ENCODE data around the gene KLF18.
"Not testable (repeated sequence)": the region's sequence is repeated elsewhere in the genome, so short reads cannot be mapped to it uniquely, and the experiment has no call there.

KLF18 gene

DNA sequence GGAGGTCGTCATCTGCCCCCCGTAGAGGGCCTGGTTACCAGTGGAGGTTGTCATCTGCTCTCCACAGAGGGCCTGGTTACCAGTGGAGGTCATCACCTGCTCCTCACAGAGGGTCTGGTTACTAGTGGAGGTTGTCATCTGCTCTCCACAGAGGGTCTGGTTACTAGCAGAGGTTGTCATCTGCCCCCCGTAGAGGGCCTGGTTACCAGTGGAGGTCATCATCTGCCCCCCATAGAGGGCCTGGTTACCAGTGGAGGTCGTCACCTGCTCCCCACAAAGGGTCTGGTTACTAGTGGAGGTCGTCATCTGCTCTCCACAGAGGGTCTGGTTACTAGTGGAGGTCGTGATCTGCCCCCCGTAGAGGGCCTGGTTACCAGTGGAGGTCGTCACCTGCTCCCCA, 1.9 kb downstream of the KLF18 start:
- H3K27me3 ChIP-seq (replicated peaks in 2 of 5; ENCODE audit: control insufficient read depth in 4 of 5, insufficient read depth in 5 of 5, low read length in 4 of 5); H3K9me3 ChIP-seq (ENCODE audit: control extremely low read depth in 1 of 5, control insufficient read depth in 4 of 5, insufficient read depth in 2 of 5, low read depth in 1 of 5, low read length in 4 of 5); H3K4me1 ChIP-seq (ENCODE audit: control extremely low read depth in 1 of 4, control insufficient read depth in 4 of 4, insufficient read depth in 4 of 4, low read length in 3 of 4); DNase-seq; CTCF ChIA-PET; H3K4me3 ChIP-seq (ENCODE audit: control insufficient read depth in 1 of 7, extremely low read depth in 1 of 7, insufficient read depth in 4 of 7, low read depth in 2 of 7, low read length in 6 of 7); POLR2A ChIA-PET; H3K27ac ChIP-seq (ENCODE audit: insufficient read depth in 1 of 2, low read depth in 1 of 2, low read length in 2 of 2, poor library complexity in 1 of 2, severe bottlenecking in 2 of 2); H3K36me3 ChIP-seq (ENCODE audit: control insufficient read depth in 4 of 4, insufficient read depth in 4 of 4, low read length in 3 of 4): not testable (repeated sequence)
- no CpG with 5 or more reads among the region's 8 CpGs for WGBS (ENCODE audit: insufficient coverage)

DNA sequence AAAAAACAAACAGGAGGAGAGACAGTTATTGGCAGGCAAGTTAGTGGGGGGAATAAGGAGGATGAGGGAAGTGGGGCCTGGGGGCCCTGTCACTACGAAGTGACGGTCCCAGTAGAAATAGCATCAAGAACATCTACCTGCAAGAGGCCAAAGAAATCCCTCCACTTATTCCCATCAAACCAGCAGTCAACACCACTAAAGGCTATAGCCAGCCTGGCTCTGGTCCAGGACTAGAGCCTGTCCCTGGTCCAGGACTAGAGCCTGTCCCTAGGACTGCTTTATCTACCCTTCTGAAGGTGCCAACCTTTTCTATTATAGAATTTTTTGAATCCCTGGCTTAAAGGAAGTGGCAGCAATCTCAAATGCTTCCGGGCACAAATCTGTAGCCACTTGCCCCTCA, 3.2 kb downstream of the KLF18 start:
- WGBS (ENCODE audit: insufficient coverage) = 88% methylated on average over 2 of the region's 3 CpGs
- POLR2A ChIA-PET = no interaction called here
- Histone ChIP-seq H3K27me3 (replicated peaks in 2 of 5; ENCODE audit: control insufficient read depth in 4 of 5, insufficient read depth in 5 of 5, low read length in 4 of 5) (peaks cover 0 to 2% (median 0%) of the 10 kb centered on the region in 5 experiments), H3K27ac (ENCODE audit: insufficient read depth in 1 of 2, low read depth in 1 of 2, low read length in 2 of 2, poor library complexity in 1 of 2, severe bottlenecking in 2 of 2) (no peak overlapping the region), H3K4me1 (ENCODE audit: control extremely low read depth in 1 of 4, control insufficient read depth in 4 of 4, insufficient read depth in 4 of 4, low read length in 3 of 4) (no peaks in the 10 kb centered on the region), H3K4me3 (ENCODE audit: control insufficient read depth in 1 of 7, extremely low read depth in 1 of 7, insufficient read depth in 4 of 7, low read depth in 2 of 7, low read length in 6 of 7) (no peak overlapping the region), H3K9me3 (ENCODE audit: control extremely low read depth in 1 of 5, control insufficient read depth in 4 of 5, insufficient read depth in 2 of 5, low read depth in 1 of 5, low read length in 4 of 5) (no peaks in the 10 kb centered on the region), H3K36me3 (ENCODE audit: control insufficient read depth in 4 of 4, insufficient read depth in 4 of 4, low read length in 3 of 4) (no peaks in the 10 kb centered on the region)
- no peak for DNase-seq
- CTCF ChIA-PET = no interaction called here

DNA sequence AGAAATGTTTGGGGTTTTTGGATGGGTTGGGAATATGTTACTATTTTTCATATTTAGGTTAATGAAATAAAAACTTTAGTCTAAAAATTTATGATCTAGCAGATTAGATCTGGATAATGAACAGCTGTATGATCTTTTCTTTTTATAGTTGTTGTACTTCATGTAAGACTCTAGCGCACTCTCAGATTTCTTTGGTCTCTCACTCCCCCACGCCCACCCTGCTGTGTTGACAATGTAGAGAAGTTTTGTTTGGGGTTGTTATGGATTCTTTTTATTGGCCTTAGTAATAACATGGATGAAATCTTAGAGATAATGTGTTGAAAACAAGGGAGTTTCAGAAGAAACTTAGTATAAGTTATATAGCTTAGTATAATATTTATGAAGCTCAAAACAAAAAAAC, 5.5 kb downstream of the KLF18 start:
- Histone ChIP-seq H3K27ac (ENCODE audit: insufficient read depth in 1 of 2, low read depth in 1 of 2, low read length in 2 of 2, poor library complexity in 1 of 2, severe bottlenecking in 2 of 2) (no peak overlapping the region), H3K4me3 (ENCODE audit: control insufficient read depth in 1 of 7, extremely low read depth in 1 of 7, insufficient read depth in 4 of 7, low read depth in 2 of 7, low read length in 6 of 7) (no peak overlapping the region), H3K36me3 (ENCODE audit: control insufficient read depth in 4 of 4, insufficient read depth in 4 of 4, low read length in 3 of 4) (no peaks in the 10 kb centered on the region), H3K27me3 (replicated peaks in 2 of 5; ENCODE audit: control insufficient read depth in 4 of 5, insufficient read depth in 5 of 5, low read length in 4 of 5) (peaks cover 0 to 2% (median 0%) of the 10 kb centered on the region in 5 experiments), H3K9me3 (ENCODE audit: control extremely low read depth in 1 of 5, control insufficient read depth in 4 of 5, insufficient read depth in 2 of 5, low read depth in 1 of 5, low read length in 4 of 5) (no peaks in the 10 kb centered on the region), H3K4me1 (ENCODE audit: control extremely low read depth in 1 of 4, control insufficient read depth in 4 of 4, insufficient read depth in 4 of 4, low read length in 3 of 4) (no peaks in the 10 kb centered on the region)
- WGBS (ENCODE audit: insufficient coverage) = 100% methylated on average over 1 of the region's 2 CpGs
- CTCF ChIA-PET = no interaction called here
- no peak for DNase-seq
- POLR2A ChIA-PET = no interaction called here

DNA sequence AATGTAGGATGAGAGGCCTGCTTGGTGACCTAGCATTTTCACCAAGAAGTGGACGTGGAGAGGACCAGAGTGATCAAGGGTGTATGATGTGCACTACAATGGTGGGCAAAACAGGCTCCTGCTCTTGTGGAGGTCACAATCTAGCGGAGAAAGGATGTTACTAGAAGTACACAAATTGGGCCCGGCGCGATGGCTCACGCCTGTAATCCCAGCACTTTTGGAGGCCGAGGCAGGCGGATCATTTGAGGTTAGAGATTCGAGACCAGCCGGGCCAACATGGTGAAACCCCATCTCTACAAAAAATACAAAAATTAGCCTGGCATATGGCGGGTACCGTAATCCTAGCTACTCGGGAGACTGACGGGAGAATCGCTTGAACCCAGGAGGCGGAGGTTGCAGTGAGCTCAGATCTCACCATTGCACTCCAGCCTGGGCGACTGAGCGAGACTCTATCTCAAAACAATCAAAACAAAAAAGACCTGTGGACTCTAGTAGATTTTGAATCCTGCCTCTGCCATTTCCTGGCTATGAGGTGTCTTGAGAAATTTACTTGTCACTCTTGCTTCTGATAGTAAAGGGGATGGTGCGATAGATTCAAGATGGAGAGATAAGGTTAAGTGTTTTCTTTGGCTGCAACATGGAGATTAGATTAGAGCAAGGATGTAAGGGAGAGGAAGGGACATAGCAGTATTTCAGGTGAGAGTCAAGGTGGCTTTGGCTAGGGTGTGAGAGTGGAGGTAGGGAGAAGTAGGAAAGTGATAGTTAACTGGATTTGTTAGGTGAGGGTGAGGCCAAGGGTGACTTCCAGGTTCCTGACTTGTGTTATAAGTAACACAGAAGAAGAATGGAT, 7.1 kb downstream of the KLF18 start:
- CTCF ChIA-PET = no interaction called here

DNA sequence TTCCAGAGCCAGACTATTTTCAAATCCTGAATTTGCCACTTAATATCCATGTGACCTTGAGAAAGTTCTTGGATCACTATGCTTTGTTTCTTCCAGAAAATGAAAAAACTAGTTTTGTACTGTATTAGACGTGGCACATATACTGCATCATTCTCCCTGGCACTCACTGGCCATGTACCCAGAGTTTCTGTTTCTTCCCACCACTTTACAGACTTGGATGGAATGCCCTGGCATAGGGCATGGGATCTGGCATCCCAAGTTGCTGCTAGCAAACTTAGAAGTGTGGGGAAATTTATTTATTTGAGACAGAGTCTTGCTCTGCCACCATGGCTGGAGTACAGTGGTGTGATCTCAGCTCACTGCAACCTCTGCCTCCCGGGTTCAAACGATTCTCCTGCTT, 10.0 kb downstream of the KLF18 start:
- no peak overlapping the region for H3K4me3 ChIP-seq (ENCODE audit: control insufficient read depth in 1 of 7, extremely low read depth in 1 of 7, insufficient read depth in 4 of 7, low read depth in 2 of 7, low read length in 6 of 7)
- no peaks in the 10 kb centered on the region for H3K36me3 ChIP-seq (ENCODE audit: control insufficient read depth in 4 of 4, insufficient read depth in 4 of 4, low read length in 3 of 4)
- CTCF ChIA-PET = no interaction called here
- H3K9me3 ChIP-seq (ENCODE audit: control extremely low read depth in 1 of 5, control insufficient read depth in 4 of 5, insufficient read depth in 2 of 5, low read depth in 1 of 5, low read length in 4 of 5) = no peaks in the 10 kb centered on the region
- H3K27me3 ChIP-seq (replicated peaks in 2 of 5; ENCODE audit: control insufficient read depth in 4 of 5, insufficient read depth in 5 of 5, low read length in 4 of 5) = no peaks in the 10 kb centered on the region
- DNase-seq = no peak
- POLR2A ChIA-PET = no interaction called here
- WGBS (ENCODE audit: insufficient coverage) = no CpG with 5 or more reads among the region's 3 CpGs
- H3K4me1 ChIP-seq (ENCODE audit: control extremely low read depth in 1 of 4, control insufficient read depth in 4 of 4, insufficient read depth in 4 of 4, low read length in 3 of 4) = no peaks in the 10 kb centered on the region
- H3K27ac ChIP-seq (ENCODE audit: insufficient read depth in 1 of 2, low read depth in 1 of 2, low read length in 2 of 2, poor library complexity in 1 of 2, severe bottlenecking in 2 of 2) = no peak overlapping the region

More for the DNA sequence above, 7.1 kb downstream of the KLF18 start:
- Histone ChIP-seq H3K9me3 (ENCODE audit: control extremely low read depth in 1 of 5, control insufficient read depth in 4 of 5, insufficient read depth in 2 of 5, low read depth in 1 of 5, low read length in 4 of 5) (no peaks in the 10 kb centered on the region), H3K36me3 (ENCODE audit: control insufficient read depth in 4 of 4, insufficient read depth in 4 of 4, low read length in 3 of 4) (no peaks in the 10 kb centered on the region), H3K27me3 (replicated peaks in 2 of 5; ENCODE audit: control insufficient read depth in 4 of 5, insufficient read depth in 5 of 5, low read length in 4 of 5) (peaks cover 0 to 2% (median 0%) of the 10 kb centered on the region in 5 experiments), H3K27ac (ENCODE audit: insufficient read depth in 1 of 2, low read depth in 1 of 2, low read length in 2 of 2, poor library complexity in 1 of 2, severe bottlenecking in 2 of 2) (no peak overlapping the region), H3K4me3 (ENCODE audit: control insufficient read depth in 1 of 7, extremely low read depth in 1 of 7, insufficient read depth in 4 of 7, low read depth in 2 of 7, low read length in 6 of 7) (no peak overlapping the region), H3K4me1 (ENCODE audit: control extremely low read depth in 1 of 4, control insufficient read depth in 4 of 4, insufficient read depth in 4 of 4, low read length in 3 of 4) (no peaks in the 10 kb centered on the region)
- DNase-seq = no peak
- POLR2A ChIA-PET = no interaction called here
- 93% methylated on average over 17 of the region's 19 CpGs for WGBS (ENCODE audit: insufficient coverage)

DNA sequence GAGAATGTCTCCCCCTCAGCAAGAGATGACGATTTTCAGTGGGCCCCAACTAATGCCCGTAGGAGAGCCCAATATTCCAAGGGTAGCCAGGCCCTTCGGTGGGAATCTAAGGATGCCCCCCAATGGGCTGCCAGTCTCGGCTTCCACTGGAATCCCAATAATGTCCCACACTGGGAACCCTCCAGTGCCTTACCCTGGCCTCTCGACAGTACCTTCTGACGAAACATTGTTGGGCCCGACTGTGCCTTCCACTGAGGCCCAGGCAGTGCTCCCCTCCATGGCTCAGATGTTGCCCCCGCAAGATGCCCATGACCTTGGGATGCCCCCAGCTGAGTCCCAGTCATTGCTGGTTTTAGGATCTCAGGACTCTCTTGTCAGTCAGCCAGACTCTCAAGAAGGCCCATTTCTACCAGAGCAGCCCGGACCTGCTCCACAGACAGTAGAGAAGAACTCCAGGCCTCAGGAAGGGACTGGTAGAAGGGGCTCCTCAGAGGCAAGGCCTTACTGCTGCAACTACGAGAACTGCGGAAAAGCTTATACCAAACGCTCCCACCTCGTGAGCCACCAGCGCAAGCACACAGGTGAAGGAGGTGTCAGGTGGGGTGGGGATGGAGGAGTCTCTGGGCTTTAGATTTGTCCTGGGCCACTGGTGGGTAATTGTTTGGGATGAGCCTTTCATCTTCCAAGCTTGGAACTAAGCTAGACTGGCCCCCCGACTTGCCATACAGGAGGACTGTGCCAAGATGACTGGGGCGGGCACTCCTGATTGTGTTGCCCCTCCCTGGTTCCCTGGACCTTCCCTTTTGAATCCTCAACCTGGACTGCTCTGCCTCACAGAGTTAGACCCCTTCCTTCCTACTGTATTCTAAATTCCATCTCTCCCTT, 11.6 kb downstream of the KLF18 start:
- CTCF ChIA-PET = no interaction called here
- WGBS (ENCODE audit: insufficient coverage) = 97% methylated on average over 15 of the region's 16 CpGs
- no peak for DNase-seq
- POLR2A ChIA-PET = no interaction called here
- Histone ChIP-seq H3K9me3 (ENCODE audit: control extremely low read depth in 1 of 5, control insufficient read depth in 4 of 5, insufficient read depth in 2 of 5, low read depth in 1 of 5, low read length in 4 of 5) (no peaks in the 10 kb centered on the region), H3K4me3 (ENCODE audit: control insufficient read depth in 1 of 7, extremely low read depth in 1 of 7, insufficient read depth in 4 of 7, low read depth in 2 of 7, low read length in 6 of 7) (no peak overlapping the region), H3K4me1 (ENCODE audit: control extremely low read depth in 1 of 4, control insufficient read depth in 4 of 4, insufficient read depth in 4 of 4, low read length in 3 of 4) (no peaks in the 10 kb centered on the region), H3K27me3 (replicated peaks in 2 of 5; ENCODE audit: control insufficient read depth in 4 of 5, insufficient read depth in 5 of 5, low read length in 4 of 5) (no peaks in the 10 kb centered on the region), H3K36me3 (ENCODE audit: control insufficient read depth in 4 of 4, insufficient read depth in 4 of 4, low read length in 3 of 4) (no peaks in the 10 kb centered on the region), H3K27ac (ENCODE audit: insufficient read depth in 1 of 2, low read depth in 1 of 2, low read length in 2 of 2, poor library complexity in 1 of 2, severe bottlenecking in 2 of 2) (no peak overlapping the region)

DNA sequence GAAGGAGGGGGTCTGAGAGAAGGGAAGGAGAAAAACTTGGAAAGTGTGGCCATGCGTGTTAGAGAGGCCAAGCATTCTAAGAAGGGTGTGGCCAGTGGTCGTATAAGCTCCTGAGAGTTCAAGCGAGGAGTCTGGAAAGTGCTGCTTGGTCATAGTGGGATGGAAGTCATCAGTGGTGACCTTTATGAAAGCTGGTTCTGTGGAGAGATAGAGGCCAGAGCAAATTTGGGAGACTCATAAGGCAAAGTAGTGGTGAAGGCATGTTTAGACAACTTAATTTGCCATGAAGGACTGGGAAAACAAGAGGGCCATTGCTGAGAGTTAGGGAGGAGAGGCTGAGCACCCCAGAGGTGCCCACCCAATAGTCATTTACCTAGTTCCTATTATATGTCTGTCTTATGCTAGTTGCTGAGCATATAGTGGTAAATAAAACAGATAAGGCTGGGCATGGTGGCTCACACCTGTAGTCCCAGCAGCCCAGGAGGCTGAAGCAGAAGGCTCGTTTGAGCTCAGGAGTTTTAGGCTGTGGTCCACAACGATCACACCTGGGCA, 21.0 kb downstream of the KLF18 start:
- DNase-seq = no peak
- Histone ChIP-seq H3K4me3 (ENCODE audit: control insufficient read depth in 1 of 7, extremely low read depth in 1 of 7, insufficient read depth in 4 of 7, low read depth in 2 of 7, low read length in 6 of 7) (no peak overlapping the region), H3K27me3 (replicated peaks in 2 of 5; ENCODE audit: control insufficient read depth in 4 of 5, insufficient read depth in 5 of 5, low read length in 4 of 5) (no peaks in the 10 kb centered on the region), H3K36me3 (ENCODE audit: control insufficient read depth in 4 of 4, insufficient read depth in 4 of 4, low read length in 3 of 4) (no peaks in the 10 kb centered on the region), H3K9me3 (ENCODE audit: control extremely low read depth in 1 of 5, control insufficient read depth in 4 of 5, insufficient read depth in 2 of 5, low read depth in 1 of 5, low read length in 4 of 5) (no peaks in the 10 kb centered on the region), H3K27ac (ENCODE audit: insufficient read depth in 1 of 2, low read depth in 1 of 2, low read length in 2 of 2, poor library complexity in 1 of 2, severe bottlenecking in 2 of 2) (no peak overlapping the region), H3K4me1 (ENCODE audit: control extremely low read depth in 1 of 4, control insufficient read depth in 4 of 4, insufficient read depth in 4 of 4, low read length in 3 of 4) (peaks cover 0 to 2% (median 0%) of the 10 kb centered on the region in 4 experiments)
- WGBS (ENCODE audit: insufficient coverage) = 92% methylated on average over 3 of the region's 5 CpGs
- ChIA-PET CTCF (interaction anchor here (0.7 kb wide), 1 partner anchor 30 kb away, joined by 3 read pairs; no protein-coding TSS in a partner anchor), POLR2A (no interaction called here)

All from common myeloid progenitor, CD34-positive (primary cell).